SK-N-SH treated with all-trans-retinoic acid at 6 μM for 48 hours (cell line): ENCODE results near the gene RBMX.
"Not testable (repeated sequence)": the region's sequence is repeated elsewhere in the genome, so short reads cannot be mapped to it uniquely, and the experiment has no call there.

Source experiments
- ATAC-seq: fragments of 200-7000 bp; cut with Tn5 transposase; 3 replicates; pipeline ENCODE4 v1.9.1; 2020; ENCODE audit warnings: mild to moderate bottlenecking, moderate library complexity
- ARNTL ChIP-seq: fragments of 450-650 bp; formaldehyde crosslinking; IDR thresholded peaks from 2 replicates; pipeline ENCODE4 v1.5.0; 2020; ENCODE audit warnings: low read depth, mild to moderate bottlenecking, moderate library complexity, borderline replicate concordance
- BACH2 ChIP-seq: fragments of 250-450 bp; sonication (Bioruptor Pico); IDR thresholded peaks from 2 replicates; pipeline ENCODE4 v1.9.0; 2021; ENCODE audit warnings: mild to moderate bottlenecking, borderline replicate concordance
- CSDC2 ChIP-seq: fragments of 250-450 bp; sonication (Bioruptor Pico); IDR thresholded peaks from 2 replicates; pipeline ENCODE4 v1.5.0; 2020; ENCODE audit warnings: mild to moderate bottlenecking, moderate library complexity
- CSRNP3 ChIP-seq: fragments of 250-450 bp; sonication (Bioruptor Pico); IDR thresholded peaks from 2 replicates; pipeline ENCODE4 v1.5.1; 2021; ENCODE audit warnings: mild to moderate bottlenecking, moderate library complexity
- GLIS3 ChIP-seq: fragments of 250-450 bp; sonication (Bioruptor Pico); IDR thresholded peaks from 2 replicates; pipeline ENCODE4 v1.5.0; 2020; ENCODE audit warnings: mild to moderate bottlenecking, moderate library complexity
- ISL1 ChIP-seq: fragments of 250-450 bp; sonication (Bioruptor Pico); IDR thresholded peaks from 2 replicates; pipeline ENCODE4 v2.1.2; 2022; ENCODE audit warnings: mild to moderate bottlenecking, moderate library complexity
- OSR1 ChIP-seq: fragments of 250-450 bp; sonication (Bioruptor Pico); IDR thresholded peaks from 2 replicates; pipeline ENCODE4 v1.8.0; 2022; ENCODE audit warnings: moderate library complexity, mild to moderate bottlenecking, inconsistent platforms
- POU6F1 ChIP-seq: fragments of 250-450 bp; sonication (Bioruptor Pico); IDR thresholded peaks from 2 replicates; pipeline ENCODE4 v1.8.0; 2021; ENCODE audit warnings: low read depth, mild to moderate bottlenecking, moderate library complexity, borderline replicate concordance
- PPARA ChIP-seq: fragments of 250-450 bp; sonication (Bioruptor Pico); IDR thresholded peaks from 2 replicates; pipeline ENCODE4 v1.5.0; 2020; ENCODE audit warnings: mild to moderate bottlenecking, borderline replicate concordance
- RARB ChIP-seq: fragments of 250-450 bp; sonication (Bioruptor Pico); IDR thresholded peaks from 2 replicates; pipeline ENCODE4 v1.8.0; 2021; ENCODE audit warnings: mild to moderate bottlenecking, moderate library complexity
- TOX ChIP-seq: fragments of 250-450 bp; sonication (Bioruptor Pico); IDR thresholded peaks from 2 replicates; pipeline ENCODE4 v1.8.0; 2021; ENCODE audit warnings: mild to moderate bottlenecking, moderate library complexity, borderline replicate concordance
- TSHZ2 ChIP-seq: fragments of 250-450 bp; sonication (Bioruptor Pico); IDR thresholded peaks from 2 replicates; pipeline ENCODE4 v1.5.0; 2020; ENCODE audit warnings: mild to moderate bottlenecking, moderate library complexity
- ZC3H10 ChIP-seq: fragments of 250-450 bp; sonication (Bioruptor Pico); IDR thresholded peaks from 2 replicates; pipeline ENCODE4 v1.5.1; 2021; ENCODE audit warnings: mild to moderate bottlenecking, moderate library complexity
- ZFP3 ChIP-seq: fragments of 250-450 bp; sonication (Bioruptor Pico); IDR thresholded peaks from 2 replicates; pipeline ENCODE4 v1.5.0; 2020; ENCODE audit warnings: mild to moderate bottlenecking, moderate library complexity
- ZFP30 ChIP-seq: fragments of 450-650 bp; formaldehyde crosslinking; IDR thresholded peaks from 2 replicates; pipeline ENCODE4 v1.5.0; 2022; ENCODE audit warnings: mild to moderate bottlenecking, moderate library complexity
- ZNF565 ChIP-seq: fragments of 450-650 bp; formaldehyde crosslinking; conservative IDR thresholded peaks from 2 replicates; pipeline ENCODE4 v1.5.0; 2020; ENCODE audit warnings: low read depth, mild to moderate bottlenecking, moderate library complexity
- ZNF70 ChIP-seq: fragments of 450-650 bp; formaldehyde crosslinking; IDR thresholded peaks from 2 replicates; pipeline ENCODE4 v1.5.0; 2020; ENCODE audit warnings: mild to moderate bottlenecking, moderate library complexity
- ZNF8 ChIP-seq: fragments of 450-650 bp; formaldehyde crosslinking; IDR thresholded peaks from 2 replicates; pipeline ENCODE4 v1.5.0; 2020; ENCODE audit warnings: mild to moderate bottlenecking, moderate library complexity

The RBMX gene

GRCh38 chrX:136916827-136917226 is 36.3 kb upstream of the RBMX start (continued):
- TF ChIP-seq ZC3H10 (CRISPR knock-in tag): no peak
- no peak for TF ChIP-seq ZFP30 (CRISPR knock-in tag)
- no peak for TF ChIP-seq RARB (CRISPR knock-in tag)
- TF ChIP-seq BACH2 (CRISPR knock-in tag): no peak
- no peak for TF ChIP-seq ZNF565 (CRISPR knock-in tag)
- no peak for TF ChIP-seq CSDC2 (CRISPR knock-in tag)
- TF ChIP-seq ZNF8 (CRISPR knock-in tag): no peak

- ATAC-seq: not testable (repeated sequence)
Measured at GRCh38 chrX:136911661-136912060, 31.1 kb upstream of the RBMX start.

GRCh38 chrX:136911253-136911652 is 30.7 kb upstream of the RBMX start:
- ATAC-seq: no peak
- TF ChIP-seq TOX (CRISPR knock-in tag) (no peak), ZFP3 (CRISPR knock-in tag) (no peak), GLIS3 (CRISPR knock-in tag) (no peak), ISL1 (CRISPR knock-in tag) (no peak), ZNF70 (no peak), PPARA (CRISPR knock-in tag) (no peak), ZC3H10 (CRISPR knock-in tag) (no peak), RARB (CRISPR knock-in tag) (no peak), ZNF8 (CRISPR knock-in tag) (no peak), BACH2 (CRISPR knock-in tag) (no peak), POU6F1 (CRISPR knock-in tag) (no peak)

- no peak for ATAC-seq
- TF ChIP-seq POU6F1 (CRISPR knock-in tag): no peak
- no peak for TF ChIP-seq ZNF70
- TF ChIP-seq ZC3H10 (CRISPR knock-in tag): no peak
- TF ChIP-seq OSR1 (CRISPR knock-in tag): no peak
- no peak for TF ChIP-seq PPARA (CRISPR knock-in tag)
- TF ChIP-seq TSHZ2 (CRISPR knock-in tag): no peak
- no peak for TF ChIP-seq BACH2 (CRISPR knock-in tag)
- TF ChIP-seq GLIS3 (CRISPR knock-in tag): no peak
Measured at GRCh38 chrX:136910565-136911035, 30.1 kb upstream of the RBMX start.

- no peak for TF ChIP-seq ZFP3 (CRISPR knock-in tag)
- TF ChIP-seq CSRNP3 (CRISPR knock-in tag): no peak
- TF ChIP-seq BACH2 (CRISPR knock-in tag): no peak
- no peak for TF ChIP-seq CSDC2 (CRISPR knock-in tag)
- TF ChIP-seq ARNTL (CRISPR knock-in tag): no peak
- TF ChIP-seq, all 23 proteins: peak for 0
- peak; percentile 83 for ATAC-seq
Measured at GRCh38 chrX:136909706-136910564, 29.4 kb upstream of the RBMX start.
